HEK293T (cell line): ENCODE measurements around the gene NDUFAF7.

Experiments used
- CTBP1 ChIP-seq: fragments of 450-650 bp; IDR thresholded peaks from 2 replicates; pipeline ENCODE4 v1.6.1; 2016; ENCODE audit warnings: borderline replicate concordance
- ELF4 ChIP-seq: fragments of 450-650 bp; IDR thresholded peaks from 2 replicates; pipeline ENCODE4 v1.6.1; 2017; ENCODE audit warnings: antibody characterized with exemption
- FOXA1 ChIP-seq: fragments of 450-650 bp; IDR thresholded peaks from 2 replicates; pipeline ENCODE4 v1.6.1; 2016; ENCODE audit warnings: mild to moderate bottlenecking
- FOXM1 ChIP-seq: fragments of 450-650 bp; IDR thresholded peaks from 2 replicates; pipeline ENCODE4 v1.6.1; 2017; ENCODE audit warnings: mild to moderate bottlenecking, borderline replicate concordance
- HDGF ChIP-seq: fragments of 450-650 bp; IDR thresholded peaks from 2 replicates; pipeline ENCODE4 v1.6.1; 2017; ENCODE audit warnings: antibody characterized with exemption, borderline replicate concordance
- SP1 ChIP-seq: fragments of 450-650 bp; IDR thresholded peaks from 2 replicates; pipeline ENCODE4 v1.6.1; 2017
- SUZ12 ChIP-seq: fragments of 450-650 bp; IDR thresholded peaks from 2 replicates; pipeline ENCODE4 v1.6.1; 2016; ENCODE audit warnings: mild to moderate bottlenecking

- TF ChIP-seq CTBP1 (no peak), SP1 (no peak), FOXA1 (no peak), ELF4 (no peak), SUZ12 (no peak), FOXM1 (no peak), HDGF (no peak)
Observed at GRCh38 chr2:37283207-37283606, 51.7 kb downstream of the NDUFAF7 start.
